CD8-positive, alpha-beta memory T cell (primary cell): ENCODE measurements around the gene DIPK1A. TPM values are rescaled to one million over a fixed set of nuclear protein-coding genes. Genes with fewer than 3 reads are reported as not detected.

Experiments
- CTCF ChIA-PET: fragments of 350-600 bp; sonication (Branson Sonifier 250); formaldehyde crosslinking; loops from one replicate; lab custom pipeline; 2021; ENCODE audit warnings: antibody characterized with exemption; lab: Charles Lee
- POLR2A ChIA-PET: fragments of 350-600 bp; sonication (Branson Sonifier 250); formaldehyde crosslinking; loops from one replicate; lab custom pipeline; 2021; ENCODE audit warnings: antibody characterized with exemption; lab: Charles Lee
- DNase-seq, 5 donors: peaks; one replicate each; pipeline versions ENCODE4 v3.0.0 to v3.0.0-alpha.2; 2020 to 2022; ENCODE audit warnings: mixed read lengths in 1 of 5
- H3K27ac ChIP-seq: one replicate; pipeline ENCODE4 v1.7.0; 2013; ENCODE audit warnings: low read depth, mild to moderate bottlenecking, low read length, moderate library complexity
- H3K27me3 ChIP-seq: 2 replicates; pipeline ENCODE4 v1.7.0; 2013; ENCODE audit warnings: low read length, mild to moderate bottlenecking; ENCODE audit not compliant: insufficient read depth, poor library complexity, severe bottlenecking
- H3K36me3 ChIP-seq: 2 replicates; pipeline ENCODE4 v1.7.0; 2013; ENCODE audit warnings: mild to moderate bottlenecking, low read length, moderate library complexity; ENCODE audit not compliant: insufficient read depth
- H3K4me1 ChIP-seq: 2 replicates; pipeline ENCODE4 v1.7.0; 2013; ENCODE audit warnings: mild to moderate bottlenecking, low read length, moderate library complexity; ENCODE audit not compliant: insufficient read depth
- H3K4me3 ChIP-seq: 2 replicates; pipeline ENCODE4 v1.7.0; 2013; ENCODE audit warnings: mild to moderate bottlenecking, low read length
- H3K9me3 ChIP-seq: 2 replicates; pipeline ENCODE4 v1.7.0; 2013; ENCODE audit warnings: mild to moderate bottlenecking, low read length
- H3K27ac Mint-ChIP-seq, 8 donors: one replicate each; pipeline ENCODE4 v1.8.0; 2020 to 2021; ENCODE audit warnings: mixed read lengths in 8 of 8, mild to moderate bottlenecking in 6 of 8, inconsistent platforms in 3 of 8, moderate library complexity in 3 of 8
- H3K27me3 Mint-ChIP-seq, 2 donors: one replicate each; pipeline ENCODE4 v1.8.0; 2020 to 2021; ENCODE audit warnings: mixed read lengths in 2 of 2, mild to moderate bottlenecking in 1 of 2, moderate library complexity in 1 of 2
- H3K36me3 Mint-ChIP-seq, 3 donors: one replicate each; pipeline ENCODE4 v1.8.0; 2020 to 2021; ENCODE audit warnings: mixed read lengths in 3 of 3, inconsistent platforms in 1 of 3, mild to moderate bottlenecking in 1 of 3
- H3K4me1 Mint-ChIP-seq, 3 donors: one replicate each; pipeline ENCODE4 v1.8.0; 2020 to 2021; ENCODE audit warnings: mixed read lengths in 3 of 3, inconsistent platforms in 1 of 3, mild to moderate bottlenecking in 1 of 3
- H3K4me3 Mint-ChIP-seq, 7 donors: one replicate each; pipeline ENCODE4 v1.8.0; 2020 to 2021; ENCODE audit warnings: mixed read lengths in 7 of 7, mild to moderate bottlenecking in 6 of 7, moderate library complexity in 4 of 7, inconsistent platforms in 2 of 7
- H3K9me3 Mint-ChIP-seq, 5 donors: one replicate each; pipeline ENCODE4 v1.8.0; 2020 to 2022; ENCODE audit warnings: mixed read lengths in 5 of 5, mild to moderate bottlenecking in 3 of 5, moderate library complexity in 2 of 5, inconsistent platforms in 1 of 5
- polyA plus RNA-seq: library from polyadenylated mRNA; unstranded; fragments of 300-500 nt; fragmentation: Illumina TruSeq; gene quantifications from one replicate; pipeline ENCODE4 v1.2.3, GENCODE V29; 2021
- total RNA-seq, 2 experiments: library from RNA; stranded (reverse); gene quantifications; one replicate each; pipeline ENCODE4 v1.2.3, GENCODE V29; 2021

Gene DIPK1A
- total and polyA plus RNA-seq, 3 experiments from 2014 or later: 10.9 to 15.7 (median 12.9) TPM

- CTCF ChIA-PET: no interaction called here
- no peak for DNase-seq
- Mint-ChIP-seq H3K27me3 (peaks cover 0 to 3% of the 10 kb centered on the region in 2 donors), H3K4me3 (peak overlapping the region in 1 of 7 donors; percentile 31), H3K4me1 (peaks cover 48 to 69% (median 55%) of the 10 kb centered on the region in 3 donors), H3K36me3 (peaks cover 4 to 9% (median 6%) of the 10 kb centered on the region in 3 donors), H3K27ac (no peak overlapping the region), H3K9me3 (no peaks in the 10 kb centered on the region)
- Histone ChIP-seq H3K27me3 (no peaks in the 10 kb centered on the region), H3K27ac (no peak overlapping the region), H3K36me3 (no peaks in the 10 kb centered on the region), H3K4me1 (peaks cover 12% of the 10 kb centered on the region), H3K9me3 (no peaks in the 10 kb centered on the region), H3K4me3 (no peak overlapping the region)
- POLR2A ChIA-PET: no interaction called here
Observed at GRCh38 chr1:92933459-92933858, 27.8 kb downstream of the DIPK1A start.

GRCh38 chr1:92931691-92932090 lies 29.6 kb downstream of the DIPK1A start:
- Histone ChIP-seq H3K9me3 (no peaks in the 10 kb centered on the region), H3K4me1 (peaks cover 12% of the 10 kb centered on the region), H3K27ac (no peak overlapping the region), H3K36me3 (no peaks in the 10 kb centered on the region), H3K4me3 (no peak overlapping the region), H3K27me3 (no peaks in the 10 kb centered on the region)
- H3K27me3 Mint-ChIP-seq: peaks cover 0 to 3% of the 10 kb centered on the region in 2 donors
- POLR2A ChIA-PET: no interaction called here
- peaks cover 42 to 71% (median 45%) of the 10 kb centered on the region in 3 donors for H3K4me1 Mint-ChIP-seq
- no peak overlapping the region for H3K4me3 Mint-ChIP-seq
- H3K9me3 Mint-ChIP-seq: no peaks in the 10 kb centered on the region
- DNase-seq: no peak
- H3K27ac Mint-ChIP-seq: no peak overlapping the region
- peaks cover 4 to 9% (median 8%) of the 10 kb centered on the region in 3 donors for H3K36me3 Mint-ChIP-seq
- CTCF ChIA-PET: no interaction called here

DNA sequence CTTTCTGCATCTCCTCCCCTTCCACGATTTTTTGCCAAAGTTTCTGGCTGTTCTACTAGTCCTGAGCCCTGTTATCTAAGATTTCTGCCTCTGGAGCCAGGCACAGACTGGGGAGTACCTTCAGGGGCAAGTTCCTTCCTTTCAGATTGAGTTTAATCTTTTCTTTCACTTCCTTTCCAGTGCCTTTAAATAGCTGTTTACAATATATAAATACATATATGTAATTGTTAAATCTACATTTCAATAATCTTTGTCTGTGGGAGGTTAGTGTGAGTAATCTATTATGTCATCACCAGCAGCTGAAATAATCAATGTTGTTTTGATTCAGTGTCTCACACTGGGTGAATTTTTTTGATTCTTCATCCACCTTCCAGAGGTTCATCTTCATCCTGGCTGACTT lies 31.8 kb downstream of the DIPK1A start:
- Histone ChIP-seq H3K9me3 (no peaks in the 10 kb centered on the region), H3K27ac (no peak overlapping the region), H3K27me3 (no peaks in the 10 kb centered on the region), H3K36me3 (no peaks in the 10 kb centered on the region), H3K4me3 (no peak overlapping the region), H3K4me1 (peaks cover 7% of the 10 kb centered on the region)
- H3K9me3 Mint-ChIP-seq: no peaks in the 10 kb centered on the region
- peaks cover 28 to 52% (median 30%) of the 10 kb centered on the region in 3 donors for H3K4me1 Mint-ChIP-seq
- ChIA-PET CTCF (interaction anchor here (0.7 to 1.2 kb wide), 2 partner anchors 30 to 70 kb away, joined by 3 to 4 read pairs; no protein-coding TSS in a partner anchor), POLR2A (interaction anchor here (0.6 kb wide), 1 partner anchor 43 kb away, joined by 3 read pairs; no protein-coding TSS in a partner anchor)
- H3K27me3 Mint-ChIP-seq: peaks cover 0 to 3% of the 10 kb centered on the region in 2 donors
- H3K36me3 Mint-ChIP-seq: peaks cover 4 to 9% (median 9%) of the 10 kb centered on the region in 3 donors
- no peak overlapping the region for H3K27ac Mint-ChIP-seq
- H3K4me3 Mint-ChIP-seq: no peak overlapping the region
- DNase-seq: no peak

- Mint-ChIP-seq H3K36me3 (peaks cover 4 to 10% (median 9%) of the 10 kb centered on the region in 3 donors), H3K9me3 (no peaks in the 10 kb centered on the region), H3K27ac (no peak overlapping the region), H3K4me1 (peaks cover 19 to 39% (median 25%) of the 10 kb centered on the region in 3 donors), H3K27me3 (peaks cover 0 to 3% of the 10 kb centered on the region in 2 donors), H3K4me3 (no peak overlapping the region)
- Histone ChIP-seq H3K4me3 (no peak overlapping the region), H3K27me3 (no peaks in the 10 kb centered on the region), H3K36me3 (no peaks in the 10 kb centered on the region), H3K27ac (no peak overlapping the region), H3K9me3 (no peaks in the 10 kb centered on the region), H3K4me1 (no peaks in the 10 kb centered on the region)
- ChIA-PET POLR2A (no interaction called here), CTCF (no interaction called here)
- no peak for DNase-seq
Observed at GRCh38 chr1:92927870-92928269, 33.4 kb downstream of the DIPK1A start.

DNA sequence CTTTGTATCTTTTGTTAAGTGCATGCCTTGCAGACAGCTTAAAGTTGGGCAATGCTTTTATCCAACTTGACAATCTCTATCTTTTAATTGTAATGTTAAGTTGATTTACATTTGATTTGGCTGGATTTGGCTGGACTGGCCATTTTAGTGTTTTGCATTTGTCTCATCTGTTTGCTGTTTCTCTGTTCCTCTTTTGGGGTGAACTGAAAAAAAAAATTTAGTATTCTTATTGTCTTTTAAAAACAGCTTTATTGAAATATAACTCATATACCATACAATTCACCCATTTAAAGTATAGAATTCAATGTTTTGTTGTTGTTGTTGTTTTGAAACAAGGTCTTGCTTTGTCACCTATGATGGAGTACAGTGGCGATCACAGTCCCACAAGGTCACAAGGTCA lies 34.4 kb downstream of the DIPK1A start:
- H3K27ac ChIP-seq: no peak overlapping the region
- H3K4me3 ChIP-seq: no peak overlapping the region
- no peaks in the 10 kb centered on the region for H3K9me3 ChIP-seq
- no peaks in the 10 kb centered on the region for H3K36me3 ChIP-seq
- no peak overlapping the region for H3K4me3 Mint-ChIP-seq
- no peaks in the 10 kb centered on the region for H3K9me3 Mint-ChIP-seq
- H3K4me1 Mint-ChIP-seq: peaks cover 19 to 35% (median 21%) of the 10 kb centered on the region in 3 donors
- H3K27me3 Mint-ChIP-seq: peaks cover 0 to 3% of the 10 kb centered on the region in 2 donors
- H3K27ac Mint-ChIP-seq: no peak overlapping the region
- POLR2A ChIA-PET: no interaction called here
- peaks cover 4 to 9% (median 7%) of the 10 kb centered on the region in 3 donors for H3K36me3 Mint-ChIP-seq
- no peaks in the 10 kb centered on the region for H3K27me3 ChIP-seq
- H3K4me1 ChIP-seq: no peaks in the 10 kb centered on the region
- CTCF ChIA-PET: no interaction called here
- no peak for DNase-seq

- H3K36me3 Mint-ChIP-seq: peaks cover 14 to 15% (median 15%) of the 10 kb centered on the region in 3 donors
- DNase-seq: no peak
- H3K27ac Mint-ChIP-seq: peak overlapping the region in 2 of 8 donors; percentile 15 to 82
- ChIA-PET CTCF (interaction anchor here (0.9 to 1.5 kb wide), 3 partner anchors 32 to 92 kb away, joined by 3 to 5 read pairs (median 3); no protein-coding TSS in a partner anchor), POLR2A (no interaction called here)
- no peaks in the 10 kb centered on the region for H3K9me3 Mint-ChIP-seq
- no peak overlapping the region for H3K4me3 ChIP-seq
- no peaks in the 10 kb centered on the region for H3K27me3 ChIP-seq
- no peaks in the 10 kb centered on the region for H3K4me1 ChIP-seq
- H3K9me3 ChIP-seq: no peaks in the 10 kb centered on the region
- no peak overlapping the region for H3K27ac ChIP-seq
- peaks cover 0 to 3% of the 10 kb centered on the region in 2 donors for H3K27me3 Mint-ChIP-seq
- H3K4me3 Mint-ChIP-seq: no peak overlapping the region
- H3K36me3 ChIP-seq: no peaks in the 10 kb centered on the region
- peaks cover 18 to 37% (median 18%) of the 10 kb centered on the region in 3 donors for H3K4me1 Mint-ChIP-seq
Observed at GRCh38 chr1:92924501-92924900, 36.8 kb downstream of the DIPK1A start.

GRCh38 chr1:92923664-92924063 lies 37.6 kb downstream of the DIPK1A start:
- no peak overlapping the region for H3K27ac Mint-ChIP-seq
- no peak overlapping the region for H3K4me3 Mint-ChIP-seq
- no peaks in the 10 kb centered on the region for H3K27me3 Mint-ChIP-seq
- no peaks in the 10 kb centered on the region for H3K9me3 Mint-ChIP-seq
- H3K4me1 Mint-ChIP-seq: peaks cover 13 to 34% (median 13%) of the 10 kb centered on the region in 3 donors
- Histone ChIP-seq H3K36me3 (no peaks in the 10 kb centered on the region), H3K27ac (no peak overlapping the region), H3K27me3 (no peaks in the 10 kb centered on the region), H3K4me3 (no peak overlapping the region), H3K9me3 (no peaks in the 10 kb centered on the region), H3K4me1 (no peaks in the 10 kb centered on the region)
- H3K36me3 Mint-ChIP-seq: peaks cover 10 to 18% (median 12%) of the 10 kb centered on the region in 3 donors
- CTCF ChIA-PET: no interaction called here
- no peak for DNase-seq
- POLR2A ChIA-PET: no interaction called here

DNA sequence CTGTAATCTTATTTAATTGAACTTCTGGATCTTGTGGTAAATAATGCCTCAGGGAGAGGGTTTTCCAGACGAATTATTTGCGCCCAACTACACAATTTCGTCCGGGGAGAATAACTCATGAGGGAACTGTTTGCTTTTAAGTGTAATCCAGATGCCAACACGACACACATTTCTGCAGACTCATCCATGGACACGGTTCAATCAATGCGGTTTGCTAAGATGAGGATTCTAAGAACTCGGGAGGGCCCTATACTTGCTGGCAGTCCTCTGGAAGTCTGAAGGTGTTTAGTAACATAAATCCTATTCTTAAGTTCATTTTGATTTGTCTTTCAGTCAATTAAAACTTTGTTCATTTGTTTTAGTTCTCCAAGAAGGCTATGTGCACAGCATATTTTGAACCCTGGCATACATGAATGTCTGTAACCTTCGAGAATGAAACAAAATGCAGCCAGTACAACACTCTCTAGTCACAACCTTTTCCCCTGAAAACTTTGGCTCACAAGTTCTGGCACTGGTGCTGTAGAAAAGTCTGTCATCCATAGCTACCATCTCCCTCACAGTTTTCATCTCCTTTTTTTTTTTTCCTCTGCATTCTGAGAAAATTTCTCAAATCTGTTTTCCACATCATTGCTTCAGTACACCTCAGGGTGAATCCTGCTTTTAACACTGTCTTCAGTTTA lies 38.8 kb downstream of the DIPK1A start:
- Mint-ChIP-seq H3K4me3 (no peak overlapping the region), H3K27me3 (no peaks in the 10 kb centered on the region), H3K27ac (no peak overlapping the region), H3K4me1 (peaks cover 12 to 26% (median 15%) of the 10 kb centered on the region in 3 donors), H3K9me3 (no peaks in the 10 kb centered on the region), H3K36me3 (peaks cover 9 to 18% (median 12%) of the 10 kb centered on the region in 3 donors)
- ChIA-PET POLR2A (no interaction called here), CTCF (no interaction called here)
- Histone ChIP-seq H3K27ac (no peak overlapping the region), H3K4me3 (no peak overlapping the region), H3K36me3 (no peaks in the 10 kb centered on the region), H3K27me3 (no peaks in the 10 kb centered on the region), H3K9me3 (no peaks in the 10 kb centered on the region), H3K4me1 (no peaks in the 10 kb centered on the region)
- no peak for DNase-seq
